ENCODE measurements around the gene TRMU.

Gene TRMU

GRCh38 chr22:46391486-46392136 is 56.1 kb downstream of the TRMU start:
- no peaks in the 10 kb centered on the region for H3K4me1 ChIP-seq (ENCODE audit: control insufficient read depth, low read depth, low read length)
- DNase-seq = no peak
- H4K8ac ChIP-seq (ENCODE audit: low read depth, low read length) = no peak overlapping the region
- no peak overlapping the region for H2BK5ac ChIP-seq (ENCODE audit: low read length)
- H3K4me2 ChIP-seq (ENCODE audit: low read length) = no peak overlapping the region
- H3K4me3 ChIP-seq (ENCODE audit: low read length) = no peak overlapping the region
- no peak overlapping the region for H3K18ac ChIP-seq (ENCODE audit: low read length)
- no peak overlapping the region for H4K5ac ChIP-seq (ENCODE audit: low read length)
- no peak overlapping the region for H3K56ac ChIP-seq (ENCODE audit: low read length)
- H3K27me3 ChIP-seq (ENCODE audit: insufficient read depth, low read length, poor library complexity) = no peaks in the 10 kb centered on the region
- H2BK120ac ChIP-seq (ENCODE audit: low read depth, low read length) = no peak overlapping the region
- H3K79me2 ChIP-seq (ENCODE audit: control insufficient read depth, insufficient read depth, low read length) = no peaks in the 10 kb centered on the region
- no peaks in the 10 kb centered on the region for H3K79me1 ChIP-seq (ENCODE audit: low read length)
- H3K27ac ChIP-seq (ENCODE audit: low read depth, low read length) = no peak overlapping the region
- H3K23ac ChIP-seq (ENCODE audit: low read length) = no peak overlapping the region
- no peak overlapping the region for H2BK15ac ChIP-seq (replicated peaks; ENCODE audit: low read depth)
- WGBS (ENCODE audit: extremely low coverage, insufficient coverage, low lambda C conversion rate) = no CpG with 5 or more reads among the region's 36 CpGs
- no peak overlapping the region for H3K9ac ChIP-seq (ENCODE audit: low read length)
- no peaks in the 10 kb centered on the region for H3K36me3 ChIP-seq (ENCODE audit: control insufficient read depth, insufficient read depth, low read length)
- no peak overlapping the region for H2AK5ac ChIP-seq (ENCODE audit: low read length)
- H3K4ac ChIP-seq (ENCODE audit: low read depth, low read length) = no peak overlapping the region

GRCh38 chr22:46392137-46392844 is 56.8 kb downstream of the TRMU start:
- DNase-seq = no peak
- WGBS (ENCODE audit: extremely low coverage, insufficient coverage, low lambda C conversion rate) = no CpG with 5 or more reads among the region's 16 CpGs
- H3K9ac ChIP-seq (ENCODE audit: low read length) = no peak overlapping the region

GRCh38 chr22:46393873-46394272 is 58.4 kb downstream of the TRMU start:
- Histone ChIP-seq H2AK5ac (ENCODE audit: low read length) (no peak overlapping the region), H3K79me1 (ENCODE audit: low read length) (no peaks in the 10 kb centered on the region), H3K36me3 (ENCODE audit: control insufficient read depth, insufficient read depth, low read length) (no peaks in the 10 kb centered on the region), H3K18ac (ENCODE audit: low read length) (no peak overlapping the region), H3K23ac (ENCODE audit: low read length) (no peak overlapping the region), H3K56ac (ENCODE audit: low read length) (no peak overlapping the region), H3K4ac (ENCODE audit: low read depth, low read length) (no peak overlapping the region), H2BK120ac (ENCODE audit: low read depth, low read length) (no peak overlapping the region), H3K9ac (ENCODE audit: low read length) (no peak overlapping the region), H3K4me1 (ENCODE audit: control insufficient read depth, low read depth, low read length) (no peaks in the 10 kb centered on the region), H4K5ac (ENCODE audit: low read length) (no peak overlapping the region), H3K4me2 (ENCODE audit: low read length) (no peak overlapping the region), H4K8ac (ENCODE audit: low read depth, low read length) (no peak overlapping the region), H3K4me3 (ENCODE audit: low read length) (no peak overlapping the region), H3K27me3 (ENCODE audit: insufficient read depth, low read length, poor library complexity) (no peaks in the 10 kb centered on the region), H3K79me2 (ENCODE audit: control insufficient read depth, insufficient read depth, low read length) (no peaks in the 10 kb centered on the region), H3K27ac (ENCODE audit: low read depth, low read length) (no peak overlapping the region), H2BK5ac (ENCODE audit: low read length) (no peak overlapping the region), H2BK15ac (replicated peaks; ENCODE audit: low read depth) (no peak overlapping the region)
- DNase-seq = no peak
- WGBS (ENCODE audit: extremely low coverage, insufficient coverage, low lambda C conversion rate) = no CpG with 5 or more reads among the region's 14 CpGs

More at GRCh38 chr22:46392137-46392844, 56.8 kb downstream of the TRMU start:
- H2BK120ac ChIP-seq (ENCODE audit: low read depth, low read length) = no peak overlapping the region
- H3K4me1 ChIP-seq (ENCODE audit: control insufficient read depth, low read depth, low read length) = no peaks in the 10 kb centered on the region
- H4K8ac ChIP-seq (ENCODE audit: low read depth, low read length) = no peak overlapping the region
- H2AK5ac ChIP-seq (ENCODE audit: low read length) = no peak overlapping the region
- H3K4me3 ChIP-seq (ENCODE audit: low read length) = no peak overlapping the region
- H3K18ac ChIP-seq (ENCODE audit: low read length) = no peak overlapping the region
- H3K79me2 ChIP-seq (ENCODE audit: control insufficient read depth, insufficient read depth, low read length) = no peaks in the 10 kb centered on the region
- no peak overlapping the region for H4K5ac ChIP-seq (ENCODE audit: low read length)
- no peak overlapping the region for H3K27ac ChIP-seq (ENCODE audit: low read depth, low read length)
- H3K56ac ChIP-seq (ENCODE audit: low read length) = no peak overlapping the region
- H3K36me3 ChIP-seq (ENCODE audit: control insufficient read depth, insufficient read depth, low read length) = no peaks in the 10 kb centered on the region
- no peak overlapping the region for H2BK5ac ChIP-seq (ENCODE audit: low read length)
- no peaks in the 10 kb centered on the region for H3K79me1 ChIP-seq (ENCODE audit: low read length)
- no peaks in the 10 kb centered on the region for H3K27me3 ChIP-seq (ENCODE audit: insufficient read depth, low read length, poor library complexity)
- no peak overlapping the region for H3K4ac ChIP-seq (ENCODE audit: low read depth, low read length)
- H3K23ac ChIP-seq (ENCODE audit: low read length) = no peak overlapping the region
- H3K4me2 ChIP-seq (ENCODE audit: low read length) = no peak overlapping the region
- H2BK15ac ChIP-seq (replicated peaks; ENCODE audit: low read depth) = no peak overlapping the region

- Histone ChIP-seq H3K36me3 (ENCODE audit: control insufficient read depth, insufficient read depth, low read length) (no peaks in the 10 kb centered on the region), H4K5ac (ENCODE audit: low read length) (no peak overlapping the region), H2BK5ac (ENCODE audit: low read length) (no peak overlapping the region), H3K4me2 (ENCODE audit: low read length) (no peak overlapping the region), H3K56ac (ENCODE audit: low read length) (no peak overlapping the region), H4K8ac (ENCODE audit: low read depth, low read length) (no peak overlapping the region), H3K4me3 (ENCODE audit: low read length) (no peak overlapping the region), H2BK120ac (ENCODE audit: low read depth, low read length) (no peak overlapping the region), H2AK5ac (ENCODE audit: low read length) (no peak overlapping the region), H3K23ac (ENCODE audit: low read length) (no peak overlapping the region), H3K4ac (ENCODE audit: low read depth, low read length) (no peak overlapping the region), H3K27ac (ENCODE audit: low read depth, low read length) (no peak overlapping the region), H2BK15ac (replicated peaks; ENCODE audit: low read depth) (no peak overlapping the region), H3K4me1 (ENCODE audit: control insufficient read depth, low read depth, low read length) (no peaks in the 10 kb centered on the region), H3K27me3 (ENCODE audit: insufficient read depth, low read length, poor library complexity) (no peaks in the 10 kb centered on the region), H3K79me2 (ENCODE audit: control insufficient read depth, insufficient read depth, low read length) (no peaks in the 10 kb centered on the region), H3K9ac (ENCODE audit: low read length) (no peak overlapping the region), H3K79me1 (ENCODE audit: low read length) (no peaks in the 10 kb centered on the region), H3K18ac (ENCODE audit: low read length) (no peak overlapping the region)
- no CpG with 5 or more reads among the region's 14 CpGs for WGBS (ENCODE audit: extremely low coverage, insufficient coverage, low lambda C conversion rate)
- DNase-seq = no peak
Observed at GRCh38 chr22:46394622-46395021, 59.1 kb downstream of the TRMU start.

- H3K4me3 ChIP-seq (ENCODE audit: low read length) = no peak overlapping the region
Observed at GRCh38 chr22:46395145-46395544, 59.6 kb downstream of the TRMU start.

More at GRCh38 chr22:46395145-46395544, 59.6 kb downstream of the TRMU start:
- no peak overlapping the region for H3K27ac ChIP-seq (ENCODE audit: low read depth, low read length)
- H2BK120ac ChIP-seq (ENCODE audit: low read depth, low read length) = no peak overlapping the region
- H3K4me1 ChIP-seq (ENCODE audit: control insufficient read depth, low read depth, low read length) = no peaks in the 10 kb centered on the region
- H4K5ac ChIP-seq (ENCODE audit: low read length) = no peak overlapping the region
- no peak overlapping the region for H3K4me2 ChIP-seq (ENCODE audit: low read length)
- no peak overlapping the region for H3K23ac ChIP-seq (ENCODE audit: low read length)
- WGBS (ENCODE audit: extremely low coverage, insufficient coverage, low lambda C conversion rate) = no CpG with 5 or more reads among the region's 13 CpGs
- no peak overlapping the region for H3K18ac ChIP-seq (ENCODE audit: low read length)
- H3K27me3 ChIP-seq (ENCODE audit: insufficient read depth, low read length, poor library complexity) = no peaks in the 10 kb centered on the region
- H2BK15ac ChIP-seq (replicated peaks; ENCODE audit: low read depth) = no peak overlapping the region
- no peak overlapping the region for H2BK5ac ChIP-seq (ENCODE audit: low read length)
- H4K8ac ChIP-seq (ENCODE audit: low read depth, low read length) = no peak overlapping the region
- no peaks in the 10 kb centered on the region for H3K79me2 ChIP-seq (ENCODE audit: control insufficient read depth, insufficient read depth, low read length)
- no peak for DNase-seq
- no peak overlapping the region for H3K4ac ChIP-seq (ENCODE audit: low read depth, low read length)
- H3K36me3 ChIP-seq (ENCODE audit: control insufficient read depth, insufficient read depth, low read length) = no peaks in the 10 kb centered on the region
- H3K56ac ChIP-seq (ENCODE audit: low read length) = no peak overlapping the region
- no peaks in the 10 kb centered on the region for H3K79me1 ChIP-seq (ENCODE audit: low read length)
- H2AK5ac ChIP-seq (ENCODE audit: low read length) = no peak overlapping the region
- H3K9ac ChIP-seq (ENCODE audit: low read length) = no peak overlapping the region
